Ectodermal cell (in vitro differentiated cells): ENCODE measurements around the gene LRRC4B. TPM values are rescaled to one million over a fixed set of nuclear protein-coding genes. Genes with fewer than 3 reads are reported as not detected.
"Not testable (repeated sequence)": the region's sequence is repeated elsewhere in the genome, so short reads cannot be mapped to it uniquely, and the experiment has no call there.

Experiments used
- H3K27ac ChIP-seq: 2 replicates; pipeline ENCODE4 v1.7.0; 2013; ENCODE audit warnings: mild to moderate bottlenecking, low read depth, low read length; ENCODE audit not compliant: insufficient read depth, poor library complexity, severe bottlenecking
- H3K27me3 ChIP-seq: 2 replicates; pipeline ENCODE4 v1.7.0; 2013; ENCODE audit warnings: mild to moderate bottlenecking, low read length; ENCODE audit not compliant: insufficient read depth, control insufficient read depth, poor library complexity, severe bottlenecking
- H3K36me3 ChIP-seq: one replicate; pipeline ENCODE4 v1.7.0; 2013; ENCODE audit warnings: low read length; ENCODE audit not compliant: control insufficient read depth, insufficient read depth
- H3K4me1 ChIP-seq: one replicate; pipeline ENCODE4 v1.7.0; 2013; ENCODE audit warnings: low read length; ENCODE audit not compliant: control insufficient read depth, insufficient read depth
- H3K4me3 ChIP-seq: 2 replicates; pipeline ENCODE4 v1.7.0; 2013; ENCODE audit warnings: low read depth, low read length, control low read depth; ENCODE audit not compliant: insufficient read depth
- H3K9me3 ChIP-seq: 2 replicates; pipeline ENCODE4 v1.7.0; 2013; ENCODE audit warnings: mild to moderate bottlenecking, low read length, moderate library complexity; ENCODE audit not compliant: control insufficient read depth
- WGBS, 2 experiments: methylation state at CpG; one replicate each; pipeline ENCODE4 v1.1.7; 2013; ENCODE audit warnings: missing lambda C conversion rate in 2 of 2; 5-methylcytosine and 5-hydroxymethylcytosine counted together
- polyA plus RNA-seq, 4 experiments: library from polyadenylated mRNA; stranded (reverse); fragments of 50-300 nt; gene quantifications; one replicate each; pipeline ENCODE4 v1.2.3, GENCODE V29; 2013

The LRRC4B gene, protein sequence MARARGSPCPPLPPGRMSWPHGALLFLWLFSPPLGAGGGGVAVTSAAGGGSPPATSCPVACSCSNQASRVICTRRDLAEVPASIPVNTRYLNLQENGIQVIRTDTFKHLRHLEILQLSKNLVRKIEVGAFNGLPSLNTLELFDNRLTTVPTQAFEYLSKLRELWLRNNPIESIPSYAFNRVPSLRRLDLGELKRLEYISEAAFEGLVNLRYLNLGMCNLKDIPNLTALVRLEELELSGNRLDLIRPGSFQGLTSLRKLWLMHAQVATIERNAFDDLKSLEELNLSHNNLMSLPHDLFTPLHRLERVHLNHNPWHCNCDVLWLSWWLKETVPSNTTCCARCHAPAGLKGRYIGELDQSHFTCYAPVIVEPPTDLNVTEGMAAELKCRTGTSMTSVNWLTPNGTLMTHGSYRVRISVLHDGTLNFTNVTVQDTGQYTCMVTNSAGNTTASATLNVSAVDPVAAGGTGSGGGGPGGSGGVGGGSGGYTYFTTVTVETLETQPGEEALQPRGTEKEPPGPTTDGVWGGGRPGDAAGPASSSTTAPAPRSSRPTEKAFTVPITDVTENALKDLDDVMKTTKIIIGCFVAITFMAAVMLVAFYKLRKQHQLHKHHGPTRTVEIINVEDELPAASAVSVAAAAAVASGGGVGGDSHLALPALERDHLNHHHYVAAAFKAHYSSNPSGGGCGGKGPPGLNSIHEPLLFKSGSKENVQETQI
- 52.2 TPM for polyA plus RNA-seq (2013, experiment 1 of 4)
- polyA plus RNA-seq (2013, experiment 2 of 4): 49.0 TPM
- polyA plus RNA-seq (2013, experiment 3 of 4): 42.3 TPM
- 47.4 TPM for polyA plus RNA-seq (2013, experiment 4 of 4)

DNA sequence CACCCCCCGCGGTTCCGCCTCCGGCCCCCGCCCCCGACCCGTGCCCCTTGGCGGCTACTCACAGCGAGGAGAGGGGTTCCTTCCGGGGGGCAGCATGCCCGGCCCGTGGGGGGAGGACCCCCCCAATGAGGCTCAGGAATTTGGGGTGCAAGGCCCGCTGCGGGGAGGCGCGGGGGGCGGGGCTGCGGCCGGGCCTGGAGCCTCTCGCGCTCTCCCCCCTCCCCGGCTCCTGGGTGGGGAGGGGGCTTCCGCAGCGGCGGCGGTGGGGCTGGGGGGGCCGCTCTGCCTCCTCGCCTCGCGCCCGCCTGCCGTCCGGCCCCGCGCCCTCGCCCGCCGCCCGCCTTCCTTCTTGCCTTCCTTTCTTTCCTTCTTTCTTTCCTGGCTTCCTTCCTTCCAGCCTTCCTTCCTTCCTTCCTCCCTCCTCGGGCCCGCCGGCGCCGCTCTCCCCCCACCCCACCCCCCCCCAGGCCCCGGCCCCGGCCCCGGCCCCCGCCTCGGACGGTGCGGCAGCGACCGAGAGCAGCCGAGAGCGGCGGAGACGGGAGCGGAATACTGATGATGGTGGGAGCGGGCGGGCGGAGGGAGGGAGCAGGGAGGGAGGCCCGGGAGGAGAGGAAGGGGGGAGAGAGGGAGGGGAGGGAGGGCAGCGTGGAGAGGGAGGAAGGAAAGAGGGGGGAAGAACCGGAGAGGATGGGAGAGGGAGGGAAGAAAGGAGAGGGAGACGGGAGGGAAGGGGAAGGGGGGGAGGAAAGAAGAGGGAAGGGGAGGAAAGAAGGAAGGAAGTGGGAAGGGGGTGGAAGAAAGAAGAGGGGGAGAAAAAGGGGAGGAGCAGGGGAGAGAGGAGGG is at the start of gene LRRC4B:
TSS of gene LRRC4B (minus strand) at position 554 of the 846 bp plus-strand sequence. CDS start 19,597 bp downstream, outside the sequence.
- no peaks in the 10 kb centered on the region for H3K36me3 ChIP-seq
- H3K27me3 ChIP-seq: peaks cover 18% of the 10 kb centered on the region
- H3K4me1 ChIP-seq: peaks cover 19% of the 10 kb centered on the region
- 28 to 32% methylated on average over 55 to 60 of the region's 65 CpGs for WGBS, 2 experiments
- no peak within 1 kb of the TSS for H3K27ac ChIP-seq
- H3K9me3 ChIP-seq: no peaks in the 10 kb centered on the region
- peak within 1 kb of the TSS; percentile 47 for H3K4me3 ChIP-seq

DNA sequence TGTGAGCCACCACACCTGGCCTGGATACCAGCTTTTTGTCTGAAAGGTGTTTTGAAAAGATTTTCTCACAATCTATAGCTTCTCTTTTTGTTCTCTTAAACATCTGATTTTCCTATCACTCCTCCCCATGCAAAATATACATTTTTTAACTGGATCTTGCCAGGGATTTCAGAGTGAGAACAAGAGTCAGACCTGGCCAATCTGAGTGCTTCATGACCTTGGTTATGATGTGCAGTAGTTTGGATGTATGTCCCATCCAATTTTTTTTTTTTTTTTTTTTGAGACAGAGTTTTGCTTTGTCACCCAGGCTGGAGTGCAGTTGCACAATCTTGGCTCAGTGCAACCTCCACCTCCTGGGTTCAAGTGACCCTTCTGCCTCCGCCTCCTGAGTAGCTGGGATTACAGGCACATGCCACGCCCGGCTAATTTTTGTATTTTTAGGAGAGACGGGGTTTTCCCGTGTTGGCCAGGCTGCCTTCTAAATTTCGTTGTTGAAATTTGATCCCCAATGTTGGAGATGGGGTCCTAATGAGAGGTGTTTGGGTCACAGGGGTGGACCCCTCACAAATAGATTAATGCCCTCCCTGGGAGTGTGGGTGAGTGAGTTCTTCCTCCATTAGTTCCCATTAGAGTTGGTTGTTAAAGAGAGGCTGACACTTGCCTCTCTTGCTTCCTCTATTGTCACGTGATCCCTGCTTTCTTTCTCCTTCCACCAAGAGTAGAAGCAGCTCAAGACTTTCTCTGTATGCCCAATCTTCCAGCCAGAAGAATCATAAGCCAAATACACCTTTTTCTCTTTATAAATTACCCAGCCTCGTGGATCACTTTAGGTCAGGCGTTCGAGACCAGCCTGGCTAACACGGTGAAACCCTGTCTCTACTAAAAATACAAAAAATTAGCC is 44.5 kb upstream of the LRRC4B start:
- not testable (repeated sequence) for H3K36me3 ChIP-seq, H3K4me1 ChIP-seq, H3K9me3 ChIP-seq, H3K4me3 ChIP-seq, H3K27ac ChIP-seq, H3K27me3 ChIP-seq
- 83 to 87% methylated on average over 5 to 6 of the region's 11 CpGs for WGBS, 2 experiments

DNA sequence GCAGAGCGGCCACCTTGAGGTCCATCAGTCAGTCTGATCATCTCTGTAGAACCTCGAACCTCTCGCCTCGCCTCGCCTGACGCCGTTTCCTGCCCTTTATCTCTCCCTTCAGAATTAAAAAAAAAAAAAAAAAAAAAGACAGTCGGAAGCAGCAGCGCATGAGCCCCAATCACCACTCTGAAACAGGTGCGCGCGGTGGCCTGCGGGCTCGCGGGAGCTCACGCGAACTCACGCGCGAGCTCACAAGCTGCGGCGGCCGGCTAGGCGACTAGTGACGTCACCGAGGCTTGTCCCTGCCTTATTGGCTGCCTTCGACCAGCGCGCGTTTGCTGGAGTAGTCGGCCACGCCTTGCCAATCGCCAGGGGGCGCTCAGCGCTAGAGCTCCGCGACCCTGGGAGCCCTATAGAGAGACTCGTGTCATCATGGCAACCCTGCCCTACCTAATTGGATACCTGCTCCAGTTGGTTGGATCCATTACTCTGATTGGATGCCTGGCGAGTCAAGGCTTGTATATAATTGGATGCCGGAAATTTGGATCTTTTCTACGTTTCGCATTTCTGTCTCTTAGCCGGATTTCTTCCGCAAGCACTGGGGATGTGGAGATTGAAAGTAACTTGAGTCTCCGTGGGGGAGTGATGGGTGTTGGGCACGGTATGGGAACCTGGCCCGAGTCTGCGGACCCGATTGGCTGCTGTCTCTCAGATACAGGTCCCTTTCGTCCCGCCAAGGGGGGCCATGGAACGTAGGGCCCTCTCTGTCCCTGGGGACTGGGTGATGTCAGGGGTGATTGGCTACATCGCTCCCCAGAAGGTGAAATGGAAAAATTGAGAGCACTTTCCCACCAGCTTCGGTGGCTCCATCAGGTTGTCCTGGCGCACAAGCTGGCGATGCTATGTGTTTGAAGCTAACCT is 39.9 kb upstream of the LRRC4B start:
- WGBS, 2 experiments: 35 to 37% methylated on average over 55 to 56 of the region's 56 CpGs
- no peak overlapping the region for H3K27ac ChIP-seq
- H3K27me3 ChIP-seq: peaks cover 16% of the 10 kb centered on the region
- H3K36me3 ChIP-seq: no peaks in the 10 kb centered on the region
- no peaks in the 10 kb centered on the region for H3K9me3 ChIP-seq
- H3K4me3 ChIP-seq: no peak overlapping the region
- no peaks in the 10 kb centered on the region for H3K4me1 ChIP-seq

DNA sequence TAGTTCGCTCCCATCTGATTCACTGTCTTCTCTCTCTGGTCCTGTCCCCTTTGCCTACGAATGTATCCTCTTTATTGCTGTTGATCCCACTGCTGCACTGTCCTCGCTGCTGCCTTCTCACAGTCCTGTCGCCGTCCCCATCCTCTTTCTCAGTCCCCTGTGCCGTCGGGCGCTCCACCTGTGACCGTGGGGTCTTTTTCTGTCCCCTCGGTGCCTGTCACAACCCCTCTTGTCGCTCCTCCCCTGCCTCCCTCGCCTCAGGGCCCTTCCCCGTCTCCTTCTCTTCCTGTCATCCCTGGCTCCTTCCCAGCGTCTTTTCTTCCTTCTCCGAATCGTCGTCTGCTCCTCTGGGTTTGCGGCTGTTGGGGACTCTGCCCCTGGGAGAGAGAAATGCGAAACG is 39.2 kb upstream of the LRRC4B start:
- no peak overlapping the region for H3K4me3 ChIP-seq
- 72 to 79% methylated on average over 20 of the region's 20 CpGs for WGBS, 2 experiments
- H3K9me3 ChIP-seq: no peaks in the 10 kb centered on the region
- no peaks in the 10 kb centered on the region for H3K36me3 ChIP-seq
- peaks cover 23% of the 10 kb centered on the region for H3K27me3 ChIP-seq
- H3K4me1 ChIP-seq: no peaks in the 10 kb centered on the region
- H3K27ac ChIP-seq: no peak overlapping the region

DNA sequence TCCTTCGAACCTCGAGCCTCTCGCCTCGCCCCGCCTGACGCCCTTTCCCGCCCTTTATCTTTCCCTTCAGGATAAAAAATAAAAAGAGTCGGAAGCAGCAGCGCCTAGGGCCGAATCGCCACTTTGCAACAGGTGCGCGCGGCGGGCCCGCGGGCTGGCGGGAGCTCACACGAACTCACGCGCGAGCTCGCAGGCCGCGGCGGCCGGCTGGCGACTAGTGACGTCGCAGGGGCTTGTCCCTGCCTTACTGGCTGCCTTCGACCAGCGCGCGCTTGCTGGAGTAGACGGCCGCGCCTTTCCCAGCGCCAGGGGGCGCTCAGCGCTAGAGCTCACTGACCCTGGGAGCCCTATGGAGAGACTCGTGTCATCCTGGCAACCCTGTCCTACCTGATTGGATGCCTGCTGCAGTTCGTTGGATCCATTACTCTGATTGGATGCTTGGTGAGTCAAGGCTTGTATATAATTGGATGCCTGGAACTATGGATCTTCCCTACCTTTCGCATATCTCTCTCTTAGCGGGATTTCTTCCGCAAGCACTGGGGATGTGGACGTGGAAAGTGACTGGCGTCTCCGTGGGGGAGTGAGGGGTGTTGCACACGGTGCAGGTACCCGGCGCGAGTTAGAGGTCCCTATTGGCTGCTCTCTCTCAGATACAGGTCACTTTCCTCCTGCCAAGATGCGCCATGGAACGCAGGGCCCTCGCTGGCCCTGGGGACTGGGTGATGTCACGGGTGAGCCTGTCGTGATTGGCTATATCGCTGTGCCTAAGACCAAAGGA is 38.0 kb upstream of the LRRC4B start:
- not testable (repeated sequence) for H3K4me3 ChIP-seq, H3K9me3 ChIP-seq, H3K27ac ChIP-seq, H3K36me3 ChIP-seq, H3K4me1 ChIP-seq
- 75% methylated on average over 30 to 33 of the region's 58 CpGs for WGBS, 2 experiments
- peaks cover 23% of the 10 kb centered on the region for H3K27me3 ChIP-seq

DNA sequence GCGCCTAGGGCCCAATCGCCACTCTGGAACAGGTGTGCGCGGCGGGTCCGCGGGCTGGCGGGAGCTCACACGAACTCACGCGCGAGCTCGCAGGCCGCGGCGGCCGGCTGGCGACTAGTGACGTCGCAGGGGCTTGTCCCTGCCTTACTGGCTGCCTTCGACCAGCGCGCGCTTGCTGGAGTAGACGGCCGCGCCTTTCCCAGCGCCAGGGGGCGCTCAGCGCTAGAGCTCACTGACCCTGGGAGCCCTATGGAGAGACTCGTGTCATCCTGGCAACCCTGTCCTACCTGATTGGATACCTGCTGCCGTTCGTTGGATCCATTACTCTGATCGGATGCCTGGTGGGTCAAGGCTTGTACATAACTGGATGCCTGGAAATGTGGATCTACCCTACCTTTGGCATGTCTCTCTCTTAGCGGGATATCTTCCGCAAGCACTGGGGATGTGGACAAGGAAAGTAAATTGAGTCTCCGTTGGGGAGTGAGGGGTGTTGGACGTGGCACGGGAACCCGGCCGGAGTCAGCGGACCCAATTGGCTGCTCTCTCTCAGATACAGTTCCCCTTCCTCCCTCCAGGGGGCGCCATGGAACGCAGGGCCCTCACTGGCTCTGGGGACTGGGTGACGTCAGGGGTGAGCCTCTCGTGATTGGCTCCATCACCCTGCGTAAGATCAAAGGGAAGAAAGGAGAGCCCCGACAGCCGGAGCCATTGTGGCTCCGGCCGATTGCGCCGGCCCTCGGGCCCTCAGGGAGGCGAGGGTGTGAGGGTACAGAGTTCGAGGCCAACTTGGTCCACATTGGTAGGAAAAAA is 36.2 kb upstream of the LRRC4B start:
- H3K36me3 ChIP-seq, H3K27ac ChIP-seq, H3K4me3 ChIP-seq, H3K4me1 ChIP-seq, H3K9me3 ChIP-seq: not testable (repeated sequence)
- H3K27me3 ChIP-seq: peaks cover 23% of the 10 kb centered on the region
- WGBS, 2 experiments: 89% methylated on average over 34 of the region's 56 CpGs

DNA sequence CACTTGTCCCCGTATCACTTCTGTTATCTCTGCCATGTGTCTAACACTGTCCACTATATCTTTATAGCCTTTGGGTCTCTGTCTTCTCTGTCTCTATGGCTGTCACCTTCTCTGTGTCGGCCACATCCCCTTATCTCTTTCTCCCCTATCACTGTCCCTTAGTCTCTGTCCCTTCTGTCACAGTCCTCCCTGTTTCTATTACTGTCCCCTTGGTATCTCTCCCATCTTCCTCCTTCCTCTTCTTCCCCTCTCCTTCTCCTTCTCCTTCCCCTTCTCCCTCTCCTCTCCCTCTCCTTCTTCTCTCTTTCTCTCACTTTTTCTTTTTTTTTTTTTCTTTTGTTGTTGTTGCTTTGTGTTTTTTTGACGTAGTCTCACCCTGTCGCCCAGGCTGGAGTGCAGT is 34.7 kb upstream of the LRRC4B start:
- Histone ChIP-seq H3K27me3 (peaks cover 23% of the 10 kb centered on the region), H3K36me3 (no peaks in the 10 kb centered on the region), H3K9me3 (no peaks in the 10 kb centered on the region), H3K4me3 (no peak overlapping the region), H3K4me1 (no peaks in the 10 kb centered on the region), H3K27ac (no peak overlapping the region)
- 81 to 89% methylated on average over 4 of the region's 4 CpGs for WGBS, 2 experiments

DNA sequence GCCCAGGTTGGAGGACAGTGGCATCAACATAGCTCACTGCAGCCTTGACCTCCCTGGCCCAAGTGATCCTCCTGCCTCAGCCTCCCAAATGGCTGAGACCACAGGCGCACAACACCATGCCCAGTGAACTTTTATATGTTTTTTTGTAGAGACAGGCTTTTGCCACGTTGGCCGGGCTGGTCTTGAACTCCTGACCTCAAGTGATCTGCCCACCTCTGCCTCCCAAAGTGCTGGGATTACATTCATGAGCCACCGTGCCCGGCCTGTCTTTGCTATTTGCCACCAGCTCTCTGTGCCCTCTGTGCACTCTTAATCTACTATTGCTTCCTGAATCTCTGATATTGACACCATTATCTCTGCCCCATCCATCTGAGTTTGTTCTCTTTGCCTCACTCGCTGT is 34.3 kb upstream of the LRRC4B start:
- Histone ChIP-seq H3K9me3 (no peaks in the 10 kb centered on the region), H3K27ac (no peak overlapping the region), H3K36me3 (no peaks in the 10 kb centered on the region), H3K4me1 (no peaks in the 10 kb centered on the region), H3K27me3 (peaks cover 21% of the 10 kb centered on the region), H3K4me3 (no peak overlapping the region)
- WGBS, 2 experiments: 82 to 83% methylated on average over 5 of the region's 6 CpGs
